Measurements from ENCODE around the gene AP2A1. TPM values are rescaled to one million over a fixed set of nuclear protein-coding genes. Genes with fewer than 3 reads are reported as not detected.
A peak's percentile ranks its signal among the peaks of the same experiment; 100 is the strongest.

AP2A1 gene
- total and polyA plus RNA-seq, 9 of the 15 experiments (the other 6 are each of a cell fraction or from before 2014, with no cell fraction given): 0.55 to 150 (median 31.9) TPM

GRCh38 chr19:49847731-49848696 lies 81.2 kb downstream of the AP2A1 start (continued):
- TF ChIP-seq AFF1 (IDR thresholded peaks at IDR 0.05; ENCODE audit: low read depth in 1 of 2, partially characterized antibody in 2 of 2): peak in 1 of 2 experiments; percentile 33
- peak in 1 of 3 experiments; percentile 52; a peak in 1 of 6 replicates for TF ChIP-seq ZBTB11 (CRISPR knock-in tag; IDR thresholded peaks at IDR 0.05)
- peak; percentile 71 for TF ChIP-seq TEAD4 (IDR thresholded peaks at IDR 0.05; ENCODE audit: low read length)
- TF ChIP-seq TEAD4 (CRISPR knock-in tag; IDR thresholded peaks at IDR 0.05; ENCODE audit: borderline replicate concordance): no peak
- peak; percentile 94 for TF ChIP-seq FOSL1 (tag; conservative IDR thresholded peaks at IDR 0.05)
- TF ChIP-seq SMAD4 (CRISPR knock-in tag; conservative IDR thresholded peaks at IDR 0.05): 0 out of 2 replicates have a peak, but pooled peaks have one; percentile 26
- TF ChIP-seq MAFG (tag; conservative IDR thresholded peaks at IDR 0.05): no peak
- TF ChIP-seq E2F6 (IDR thresholded peaks at IDR 0.05; ENCODE audit: borderline replicate concordance in 1 of 2, extremely low read depth in 1 of 2, insufficient read depth in 1 of 2, insufficient read length in 1 of 2, low read depth in 1 of 2, low read length in 1 of 2, poor library complexity in 1 of 2, severe bottlenecking in 1 of 2): peak; percentile 70 to 82
- peak; percentile 42 for TF ChIP-seq BCOR (IDR thresholded peaks at IDR 0.05)
- no peak for TF ChIP-seq NKRF (IDR thresholded peaks at IDR 0.05; ENCODE audit: borderline replicate concordance)
- peak; percentile 85; the same call in 1 of the 2 replicates for TF ChIP-seq ESRRA (IDR thresholded peaks at IDR 0.05; ENCODE audit: borderline replicate concordance, low read depth)
- TF ChIP-seq USF2 (CRISPR knock-in tag; IDR thresholded peaks at IDR 0.05): peak; percentile 92
